HEK293T (cell line): Measurements from ENCODE around the gene DNAH9.

Source experiments
- BHLHE40 ChIP-seq: fragments of 450-650 bp; IDR thresholded peaks from 2 replicates; pipeline ENCODE4 v1.6.1; 2016; ENCODE audit warnings: mild to moderate bottlenecking, moderate library complexity, borderline replicate concordance
- ELF4 ChIP-seq: fragments of 450-650 bp; IDR thresholded peaks from 2 replicates; pipeline ENCODE4 v1.6.1; 2017; ENCODE audit warnings: antibody characterized with exemption
- FOXM1 ChIP-seq: fragments of 450-650 bp; IDR thresholded peaks from 2 replicates; pipeline ENCODE4 v1.6.1; 2017; ENCODE audit warnings: mild to moderate bottlenecking, borderline replicate concordance
- SP1 ChIP-seq: fragments of 450-650 bp; IDR thresholded peaks from 2 replicates; pipeline ENCODE4 v1.6.1; 2017
- TARDBP ChIP-seq: fragments of 450-650 bp; IDR thresholded peaks from 2 replicates; pipeline ENCODE4 v1.6.1; 2016
- TF ChIP-seq, protein P1 (sequence below): fragments of 450-650 bp; IDR thresholded peaks from 2 replicates; pipeline ENCODE4 v1.6.1; 2016

DNA sequence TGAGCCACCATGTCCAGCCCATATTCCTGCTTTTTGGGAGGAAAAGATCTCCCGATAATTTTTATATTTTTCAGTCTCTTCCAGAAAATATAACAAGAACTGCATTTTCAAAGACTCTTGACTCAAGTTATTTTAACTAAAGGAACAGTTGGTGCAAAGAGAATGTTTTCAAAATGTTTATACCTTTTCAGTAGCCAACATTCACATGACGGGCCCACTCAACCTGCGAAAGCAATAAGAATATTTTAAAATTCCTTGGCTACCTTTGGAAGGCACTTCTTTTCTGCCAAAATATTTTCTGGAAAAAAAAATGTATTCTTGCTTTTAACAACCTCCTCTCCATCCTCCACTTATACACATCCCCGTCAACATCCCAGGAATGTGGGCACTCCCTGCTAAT lies 258.7 kb downstream of the DNAH9 start:
- TF ChIP-seq FOXM1 = no peak
- TF ChIP-seq TARDBP = no peak
- TF ChIP-seq ELF4 = no peak
- TF ChIP-seq, protein P1, sequence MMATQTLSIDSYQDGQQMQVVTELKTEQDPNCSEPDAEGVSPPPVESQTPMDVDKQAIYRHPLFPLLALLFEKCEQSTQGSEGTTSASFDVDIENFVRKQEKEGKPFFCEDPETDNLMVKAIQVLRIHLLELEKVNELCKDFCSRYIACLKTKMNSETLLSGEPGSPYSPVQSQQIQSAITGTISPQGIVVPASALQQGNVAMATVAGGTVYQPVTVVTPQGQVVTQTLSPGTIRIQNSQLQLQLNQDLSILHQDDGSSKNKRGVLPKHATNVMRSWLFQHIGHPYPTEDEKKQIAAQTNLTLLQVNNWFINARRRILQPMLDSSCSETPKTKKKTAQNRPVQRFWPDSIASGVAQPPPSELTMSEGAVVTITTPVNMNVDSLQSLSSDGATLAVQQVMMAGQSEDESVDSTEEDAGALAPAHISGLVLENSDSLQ = no peak
- no peak for TF ChIP-seq BHLHE40
- no peak for TF ChIP-seq SP1
